Activated CD4-positive, alpha-beta T cell treated with anti-CD3 and anti-CD28 coated beads, Interleukin-10, Interleukin-2, amounts not matched to agents 100 ng/mL and 50 ng/mL, durations not matched to agents 16 hours and 8 hours (primary cell): ENCODE results near the gene ARFIP1.
"Not testable (repeated sequence)": the region's sequence is repeated elsewhere in the genome, so short reads cannot be mapped to it uniquely, and the experiment has no call there.

ENCODE experiments used
- DNase-seq: peaks from one replicate; pipeline ENCODE4 v3.0.0-alpha.2; 2020

The ARFIP1 gene

GRCh38 chr4:152779513-152780266 is at the start of gene ARFIP1, which contains the start of gene TIGD4:
TSS of gene ARFIP1 (plus strand) at chr4:152779954. CDS start at chr4:152829634, 49,680 bp downstream.
TSS of gene TIGD4 (minus strand) at chr4:152779730. CDS start at chr4:152771004, 8,726 bp downstream.
- DNase-seq, result peak; percentile 98

- DNase-seq, result no peak
These were observed 47.8 kb upstream of the ARFIP1 start for GRCh38 chr4:152731997-152732396.

DNA sequence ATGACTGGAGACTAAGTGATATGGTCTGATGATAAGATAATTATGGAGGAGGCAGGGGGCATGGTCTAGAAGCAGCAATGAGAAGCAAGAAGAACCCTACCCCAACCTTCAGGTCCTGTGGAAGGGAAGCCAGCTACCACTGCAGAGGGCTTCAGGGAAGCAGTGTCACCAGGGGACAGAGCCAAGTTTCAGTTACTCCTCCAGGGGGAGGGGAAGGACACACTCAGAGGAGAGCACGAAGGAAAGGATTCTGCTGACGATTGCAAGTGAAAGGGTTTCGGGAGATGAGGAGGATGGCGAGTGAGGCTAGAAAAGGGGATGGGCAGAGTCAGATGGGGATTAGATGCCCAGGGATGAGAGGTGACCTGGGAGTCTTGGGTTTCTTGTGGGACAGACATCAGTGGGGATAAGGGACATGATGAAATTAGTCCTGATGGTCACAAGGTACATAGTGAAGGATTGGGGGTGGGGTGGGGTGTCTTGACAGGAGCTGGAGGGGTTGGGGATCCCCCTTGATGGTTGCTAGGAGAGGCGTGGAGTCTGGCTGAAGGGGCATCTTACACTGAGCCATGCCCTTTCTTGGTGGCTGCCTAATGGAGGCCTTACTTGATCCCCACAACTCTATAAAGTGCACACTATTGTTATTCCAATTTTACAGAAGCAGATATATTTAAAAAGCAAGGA is 45.6 kb upstream of the ARFIP1 start:
- DNase-seq, result no peak

GRCh38 chr4:152734699-152735050 is 45.1 kb upstream of the ARFIP1 start:
- no peak for DNase-seq

DNA sequence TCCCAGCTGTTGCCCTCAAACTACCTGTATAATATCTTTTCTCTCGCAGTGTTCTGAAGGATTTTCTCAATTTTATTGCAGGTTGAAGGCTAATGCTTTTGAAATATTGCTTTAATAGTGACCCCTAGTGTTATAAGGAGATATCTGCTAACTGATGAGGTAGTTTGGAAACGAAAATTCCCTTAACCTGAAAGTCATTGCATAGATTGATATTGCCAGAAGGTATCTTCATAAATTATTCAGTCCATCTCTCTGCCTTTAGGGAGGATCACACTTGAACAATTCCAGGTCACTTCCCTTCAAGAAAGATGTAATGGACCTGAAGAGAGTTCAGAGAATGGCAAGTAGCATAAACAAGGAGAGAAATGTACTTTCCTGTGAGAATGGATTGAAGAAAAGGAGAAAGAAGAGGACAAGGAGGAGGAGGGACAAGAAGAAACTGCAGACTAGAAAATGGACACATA is 44.3 kb upstream of the ARFIP1 start:
- DNase-seq, result peak; percentile 46

GRCh38 chr4:152735906-152736305 is 43.8 kb upstream of the ARFIP1 start:
- DNase-seq, result no peak

- no peak for DNase-seq
These were observed 40.9 kb upstream of the ARFIP1 start for GRCh38 chr4:152738827-152739226.

GRCh38 chr4:152747444-152747843 is 32.3 kb upstream of the ARFIP1 start:
- DNase-seq, result no peak

- no peak for DNase-seq
These were observed 31.1 kb upstream of the ARFIP1 start for GRCh38 chr4:152748619-152749018.

GRCh38 chr4:152763796-152764195 is 16.0 kb upstream of the ARFIP1 start:
- no peak for DNase-seq

DNA sequence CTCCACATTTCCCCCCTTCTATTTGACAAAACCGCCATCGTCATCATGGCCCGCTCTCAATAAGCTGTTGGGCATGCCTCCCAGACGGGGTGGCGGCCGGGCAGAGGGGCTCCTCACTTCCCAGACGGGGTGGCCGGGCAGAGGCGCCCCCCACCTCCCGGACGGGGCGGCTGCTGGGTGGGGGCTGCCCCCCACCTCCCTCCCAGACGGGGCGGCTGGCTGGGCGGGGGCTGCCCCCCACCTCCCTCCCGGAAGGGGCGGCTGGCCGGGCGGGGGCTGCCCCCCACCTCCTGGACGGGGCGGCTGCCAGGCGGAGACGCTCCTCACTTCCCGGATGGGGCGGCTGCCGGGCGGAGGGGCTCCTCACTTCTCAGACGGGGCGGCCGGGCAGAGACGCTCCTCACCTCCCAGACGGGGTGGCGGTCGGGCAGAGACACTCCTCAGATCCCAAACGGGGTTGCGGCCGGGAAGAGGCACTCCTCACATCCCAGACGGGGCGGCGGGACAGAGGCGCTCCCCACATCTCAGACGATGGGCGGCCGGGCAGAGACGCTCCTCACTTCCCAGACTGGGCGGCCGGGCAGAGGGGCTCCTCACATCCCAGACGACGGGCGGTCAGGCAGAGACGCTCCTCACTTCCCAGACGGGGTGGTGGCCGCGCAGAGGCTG is 14.6 kb upstream of the ARFIP1 start:
- DNase-seq, result not testable (repeated sequence)

DNA sequence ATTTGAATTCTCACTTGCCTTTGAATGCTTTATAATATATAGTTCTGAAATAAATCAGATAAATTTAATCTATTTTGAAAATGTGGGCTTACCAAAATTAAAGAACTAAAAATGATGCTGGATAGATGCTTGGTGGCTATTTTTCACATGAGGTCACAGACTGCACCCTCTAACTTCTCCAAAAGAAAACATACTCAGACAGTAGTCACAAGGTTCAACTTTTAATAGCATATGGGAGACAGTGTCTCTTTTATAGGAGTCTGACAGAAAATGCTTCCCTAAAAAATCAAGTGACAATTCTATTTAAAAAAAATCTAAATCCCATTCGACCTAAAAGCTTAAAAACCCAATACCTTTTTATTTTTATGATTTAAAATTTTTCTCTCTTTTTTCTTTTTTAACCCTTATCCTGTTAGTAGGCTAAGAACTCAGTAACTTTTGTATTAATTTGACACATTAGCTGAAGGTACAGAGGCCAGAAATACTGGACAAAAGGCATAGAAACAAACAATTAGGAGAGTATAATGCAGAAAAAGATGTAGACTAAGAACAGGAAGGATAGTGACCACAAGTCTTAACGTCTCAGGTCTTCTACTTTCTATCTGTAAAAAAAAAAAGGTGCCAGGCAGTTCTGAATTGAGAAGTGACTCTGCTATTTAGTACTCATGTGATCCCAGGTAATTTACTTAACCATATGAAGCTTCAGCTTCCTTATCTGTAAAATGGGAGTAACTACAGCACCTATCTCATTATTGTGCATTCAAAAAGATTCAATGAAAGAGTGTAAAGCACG is 7.8 kb upstream of the ARFIP1 start:
- DNase-seq, result peak; percentile 38

DNA sequence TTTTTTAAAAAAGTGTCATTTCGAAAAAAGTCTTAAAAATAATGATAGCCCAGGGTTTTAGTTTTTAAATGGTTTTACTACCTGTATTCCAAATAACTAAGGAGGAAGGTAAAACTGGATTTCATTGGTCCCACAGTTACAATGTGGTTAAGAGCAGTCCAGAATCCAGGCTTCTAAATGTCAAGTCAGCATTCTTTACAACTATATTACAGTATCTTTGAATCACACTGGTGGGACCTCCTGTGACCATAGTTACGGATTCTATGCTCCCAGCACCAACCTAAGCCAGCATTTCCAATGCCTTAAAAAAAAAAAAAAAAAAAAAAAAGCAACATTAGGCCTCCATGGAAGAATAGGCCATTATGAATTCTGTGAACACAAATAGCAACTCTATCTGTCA is 6.4 kb upstream of the ARFIP1 start:
- no peak for DNase-seq

DNA sequence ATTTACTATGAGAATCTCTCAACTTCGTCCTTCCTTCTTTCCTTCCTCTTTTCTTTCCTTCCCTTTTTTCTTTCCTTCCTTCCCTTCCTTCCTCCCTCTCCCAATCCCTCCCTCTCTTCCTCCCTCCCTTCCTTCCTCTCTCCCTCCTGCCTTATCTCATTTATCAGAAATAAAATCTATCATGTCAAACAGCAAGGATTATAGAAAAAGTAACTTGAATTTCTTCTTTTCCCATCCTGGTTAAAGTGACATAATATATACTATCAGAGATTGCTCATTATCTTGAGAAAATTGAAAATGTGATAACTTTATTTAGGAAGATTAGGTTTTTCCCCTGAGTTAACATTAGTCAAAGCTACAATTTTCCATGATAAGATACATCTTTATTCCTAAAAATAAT is 5.8 kb upstream of the ARFIP1 start:
- no peak for DNase-seq

DNA sequence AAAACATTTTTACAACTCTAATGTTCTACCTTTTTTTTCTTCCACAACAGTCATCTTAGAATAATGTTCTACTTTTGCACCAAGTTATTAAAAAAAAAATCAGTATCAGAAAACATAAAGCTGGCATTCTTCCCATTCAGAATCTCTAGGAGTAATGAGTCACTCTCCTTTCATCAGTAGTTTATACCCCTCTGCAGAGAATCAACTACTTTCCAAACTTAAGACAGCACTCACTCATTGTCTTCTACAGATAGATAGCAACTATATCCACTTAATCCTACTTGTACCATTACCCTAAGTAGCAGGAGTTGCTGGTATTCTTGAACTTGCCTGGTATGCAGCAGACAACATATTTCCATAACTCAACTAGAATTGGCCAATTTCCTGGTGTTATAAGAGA is 3.4 kb upstream of the ARFIP1 start:
- DNase-seq, result no peak

DNA sequence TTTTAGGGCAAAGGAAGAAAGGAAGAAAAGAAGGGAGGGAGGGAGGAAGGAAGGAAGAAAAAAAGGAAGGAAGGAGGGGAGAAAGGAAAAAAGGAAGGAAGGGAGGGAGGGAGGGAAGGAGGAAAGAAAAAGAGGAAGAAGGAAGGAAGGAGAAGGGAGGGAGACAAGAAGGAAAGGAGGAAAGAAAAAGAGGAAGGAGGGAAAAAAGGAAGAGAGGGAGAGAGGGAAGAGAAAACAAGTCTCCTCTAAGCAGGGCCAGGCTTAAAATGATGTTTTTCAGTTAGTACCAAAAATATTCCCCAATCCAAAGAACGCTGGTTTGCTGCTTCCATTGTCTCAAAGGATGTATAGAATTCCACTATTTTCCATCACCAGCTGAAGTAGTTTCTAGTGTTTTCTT is 2.3 kb upstream of the ARFIP1 start:
- DNase-seq, result no peak

- peak; percentile 39 for DNase-seq
These were observed 870 bp upstream of the ARFIP1 start for GRCh38 chr4:152778656-152779512.

- no peak for DNase-seq
These were observed 569 bp downstream of the ARFIP1 start for GRCh38 chr4:152780267-152780778.

- DNase-seq, result no peak
These were observed 5.0 kb downstream of the ARFIP1 start for GRCh38 chr4:152784490-152785350.
